Putamen (tissue), 1 donor: ENCODE results near the gene MARK4.
A peak's percentile ranks its signal among the peaks of the same experiment; 100 is the strongest.

ENCODE experiments used
- DNase-seq: peaks from one replicate; pipeline ENCODE4 v3.0.0-alpha.2; 2016; ENCODE audit warnings: low spot score

The MARK4 gene

DNA sequence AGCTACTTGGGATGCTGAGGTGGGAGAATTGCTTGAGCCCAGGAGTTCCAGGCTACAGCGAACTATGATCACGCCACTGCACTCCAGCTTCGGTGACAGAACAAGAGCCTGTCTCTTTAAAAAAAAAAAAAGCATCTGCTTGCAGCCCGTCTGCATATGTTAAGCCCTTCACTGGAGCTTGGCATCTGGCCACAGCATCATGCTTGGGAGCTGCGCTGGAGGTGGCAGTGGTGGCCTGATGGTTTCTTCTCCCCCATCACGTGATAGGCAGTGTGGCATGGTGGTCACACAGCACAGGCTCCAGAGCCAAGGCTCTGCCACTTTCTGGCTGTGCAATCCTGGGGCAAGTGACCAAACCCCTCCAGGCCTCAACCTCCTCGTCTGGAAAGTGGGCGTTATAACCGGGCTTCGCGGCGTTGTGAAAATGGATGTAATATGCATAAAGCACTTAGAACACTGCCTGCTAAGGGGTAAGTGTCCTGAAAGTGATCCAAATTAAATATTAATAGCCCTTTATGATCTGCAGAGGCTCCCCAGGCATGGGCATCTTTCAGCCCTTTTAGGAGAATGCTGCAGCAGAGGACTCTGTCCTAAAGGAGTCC lies 24.4 kb downstream of the MARK4 start:
- DNase-seq = no peak

DNA sequence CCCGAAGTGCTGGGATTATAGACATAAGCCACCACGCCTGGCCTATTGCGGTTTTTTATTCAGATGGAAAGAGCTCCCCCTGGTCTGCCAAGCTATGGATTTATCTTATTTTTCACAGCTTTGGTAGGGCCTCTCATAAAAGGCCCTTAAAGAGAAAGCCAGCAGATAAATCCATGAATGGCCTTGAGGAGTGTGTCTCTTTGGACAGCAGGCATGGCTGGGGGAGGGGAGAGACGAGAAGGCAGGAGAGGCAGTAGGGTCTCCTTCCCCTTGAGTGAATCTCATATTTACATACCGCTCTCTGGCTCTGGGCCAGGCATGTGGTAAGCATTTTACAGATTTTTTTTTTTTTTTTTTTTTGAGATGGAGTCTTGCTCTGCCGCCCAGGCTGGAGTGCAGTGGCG lies 25.2 kb downstream of the MARK4 start:
- DNase-seq = no peak

DNA sequence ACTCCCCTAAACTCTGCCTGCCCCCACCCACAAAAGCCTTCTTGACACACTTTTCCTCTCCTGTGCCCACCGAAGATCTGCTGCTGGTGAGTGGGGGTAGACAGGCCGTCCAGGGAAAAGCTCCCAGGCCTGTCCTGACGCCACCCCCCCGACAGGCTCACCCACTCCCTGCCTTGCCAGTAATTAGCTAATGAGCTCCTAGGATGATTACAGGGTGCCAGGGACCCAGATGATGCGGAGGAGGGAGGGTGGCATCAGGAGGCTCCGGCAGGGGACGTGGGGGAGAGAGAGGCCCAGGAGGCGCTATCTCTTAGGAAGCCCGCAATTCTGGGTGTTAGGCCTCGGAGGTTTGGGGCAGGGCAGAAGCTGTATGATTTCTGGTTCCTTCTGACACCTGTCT lies 27.0 kb downstream of the MARK4 start:
- DNase-seq = no peak

DNA sequence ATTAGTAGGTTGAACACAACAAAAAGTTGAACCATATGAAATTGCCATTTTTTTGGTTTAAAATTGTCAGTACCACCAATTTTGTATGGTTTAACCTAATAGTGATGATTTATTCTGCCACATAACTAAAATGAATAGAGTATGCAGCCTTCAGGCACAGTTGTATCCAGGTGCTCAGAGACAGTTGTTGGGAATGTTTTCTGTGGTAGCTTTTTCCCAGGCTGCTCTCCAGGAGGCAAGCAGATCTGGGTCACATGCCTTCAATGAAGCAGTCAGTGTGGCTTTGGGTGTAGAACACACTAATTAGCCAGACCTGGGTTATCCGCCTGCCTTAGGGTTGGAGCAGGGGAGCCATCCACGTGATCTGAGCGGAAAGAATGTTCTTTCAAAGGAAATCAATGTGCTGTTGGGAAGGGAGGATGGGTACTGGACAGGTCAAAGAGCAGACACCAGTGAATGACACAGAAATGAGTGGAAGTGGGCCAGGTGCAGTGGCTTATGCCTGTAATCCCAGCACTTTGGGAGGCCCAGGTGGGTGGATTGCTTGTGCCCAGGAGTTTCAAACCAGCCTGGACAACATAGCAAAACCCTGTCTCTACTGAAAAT lies 28.6 kb downstream of the MARK4 start:
- no peak for DNase-seq

DNA sequence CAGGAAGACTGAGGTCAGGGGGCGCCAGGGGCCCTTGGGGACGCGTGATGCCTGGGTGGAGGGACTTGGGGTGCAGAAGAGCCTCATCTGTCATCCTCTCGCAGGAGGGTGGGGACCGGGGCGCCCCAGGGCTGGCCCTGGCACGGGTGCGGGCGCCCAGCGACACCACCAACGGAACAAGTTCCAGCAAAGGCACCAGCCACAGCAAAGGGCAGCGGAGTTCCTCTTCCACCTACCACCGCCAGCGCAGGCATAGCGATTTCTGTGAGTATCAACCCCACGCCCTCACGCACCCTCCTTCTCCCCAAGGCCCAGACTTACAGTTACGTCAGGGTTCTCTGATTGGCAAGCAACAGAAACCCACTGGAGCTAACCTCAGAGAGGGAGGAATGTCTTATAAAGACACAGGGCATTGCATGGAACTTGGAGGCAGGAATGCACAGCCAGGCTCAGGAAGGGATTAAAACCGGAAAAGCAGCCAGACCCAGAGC lies 29.4 kb downstream of the MARK4 start:
- peak; percentile 63 for DNase-seq

DNA sequence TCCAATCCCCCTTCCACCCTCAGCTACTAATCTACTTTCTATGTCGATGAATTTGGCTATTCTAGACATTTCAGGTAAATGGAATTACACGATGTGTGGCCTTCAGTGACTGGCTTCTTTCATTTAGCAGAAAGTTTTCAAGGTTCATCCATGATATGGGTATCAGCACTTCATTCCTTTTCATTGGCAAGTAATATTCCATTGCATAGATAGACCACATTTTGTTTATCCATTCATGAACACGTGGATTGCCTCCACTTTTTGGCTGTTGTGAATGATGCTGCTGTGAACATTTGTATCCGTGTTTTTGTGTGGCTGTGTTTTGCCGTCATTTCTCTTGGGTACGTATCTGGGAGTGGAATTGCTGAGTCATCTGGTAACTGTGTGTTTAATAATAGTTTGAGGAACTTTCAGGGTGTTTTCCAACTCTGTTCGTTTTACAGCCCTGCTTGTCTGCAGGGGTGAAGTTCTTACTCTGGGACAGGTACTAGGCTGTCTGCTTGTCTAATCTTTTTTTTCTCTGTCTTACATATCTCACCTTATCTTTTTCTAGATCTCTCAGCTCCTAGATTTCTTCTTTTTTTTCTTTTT lies 32.5 kb downstream of the MARK4 start:
- no peak for DNase-seq

DNA sequence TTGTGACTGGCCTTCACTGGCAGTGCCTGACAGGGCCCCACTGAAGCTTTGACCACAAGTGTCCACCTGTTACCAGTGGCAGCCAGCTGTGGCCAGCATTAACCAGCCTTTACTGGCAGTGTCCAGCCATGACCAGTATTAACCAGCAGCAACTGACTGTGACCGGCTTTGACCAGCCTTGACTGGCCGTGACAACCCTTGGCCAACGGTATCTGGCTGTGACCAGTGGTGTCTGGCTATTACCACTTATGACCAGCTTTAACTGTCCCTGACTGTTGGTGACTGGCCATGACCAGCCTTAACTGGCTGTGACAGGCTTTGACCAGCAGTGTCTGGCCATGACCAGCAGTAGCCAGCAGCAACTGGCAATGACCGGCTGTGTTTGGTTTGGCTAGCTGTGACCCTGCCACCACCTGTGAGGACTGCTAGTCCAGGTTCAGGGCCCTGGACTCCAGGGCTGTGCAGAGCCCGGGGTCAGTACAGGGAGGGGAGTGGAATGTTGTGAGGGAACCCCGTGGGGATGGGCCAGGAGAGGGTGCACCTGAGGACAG lies 39.4 kb downstream of the MARK4 start:
- no peak for DNase-seq

DNA sequence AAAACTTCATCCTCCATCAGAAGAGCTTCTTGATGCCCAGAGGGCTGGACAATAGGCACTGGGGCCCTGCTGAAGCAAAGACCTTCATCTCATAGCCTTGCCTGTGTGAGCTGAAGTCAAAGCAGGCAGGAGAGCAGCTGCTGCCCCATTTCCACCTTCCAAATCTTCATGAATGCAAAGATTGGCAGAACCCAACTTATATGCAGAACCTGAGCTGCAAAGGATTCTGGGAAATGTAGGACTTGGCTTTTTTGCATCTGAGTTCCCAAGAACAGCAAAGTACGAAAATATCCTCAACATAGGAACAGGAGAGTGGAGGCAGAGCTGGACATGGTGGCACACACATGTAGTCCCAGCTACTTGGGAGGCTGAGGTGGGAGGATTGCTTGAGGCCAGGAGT lies 40.8 kb downstream of the MARK4 start:
- DNase-seq = no peak

DNA sequence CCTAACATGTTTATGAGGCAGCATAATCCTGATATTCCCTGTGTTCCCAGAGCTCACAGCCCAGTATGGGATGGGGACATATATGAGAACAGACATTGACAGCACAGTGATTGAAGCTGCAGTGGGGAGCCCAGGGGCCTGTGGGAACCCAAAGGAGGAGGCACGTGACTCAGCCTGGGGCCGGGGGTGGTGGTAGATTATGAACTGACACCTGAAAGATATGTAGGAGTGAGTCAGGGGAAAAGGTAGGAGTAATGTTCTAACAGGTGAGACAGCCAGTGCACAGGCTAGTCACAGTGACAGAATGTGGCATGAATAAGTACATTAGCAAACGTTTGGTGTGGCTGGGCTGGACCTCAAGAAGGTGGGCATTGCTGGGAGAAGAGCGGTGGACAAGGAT lies 42.6 kb downstream of the MARK4 start:
- peak; percentile 78 for DNase-seq

DNA sequence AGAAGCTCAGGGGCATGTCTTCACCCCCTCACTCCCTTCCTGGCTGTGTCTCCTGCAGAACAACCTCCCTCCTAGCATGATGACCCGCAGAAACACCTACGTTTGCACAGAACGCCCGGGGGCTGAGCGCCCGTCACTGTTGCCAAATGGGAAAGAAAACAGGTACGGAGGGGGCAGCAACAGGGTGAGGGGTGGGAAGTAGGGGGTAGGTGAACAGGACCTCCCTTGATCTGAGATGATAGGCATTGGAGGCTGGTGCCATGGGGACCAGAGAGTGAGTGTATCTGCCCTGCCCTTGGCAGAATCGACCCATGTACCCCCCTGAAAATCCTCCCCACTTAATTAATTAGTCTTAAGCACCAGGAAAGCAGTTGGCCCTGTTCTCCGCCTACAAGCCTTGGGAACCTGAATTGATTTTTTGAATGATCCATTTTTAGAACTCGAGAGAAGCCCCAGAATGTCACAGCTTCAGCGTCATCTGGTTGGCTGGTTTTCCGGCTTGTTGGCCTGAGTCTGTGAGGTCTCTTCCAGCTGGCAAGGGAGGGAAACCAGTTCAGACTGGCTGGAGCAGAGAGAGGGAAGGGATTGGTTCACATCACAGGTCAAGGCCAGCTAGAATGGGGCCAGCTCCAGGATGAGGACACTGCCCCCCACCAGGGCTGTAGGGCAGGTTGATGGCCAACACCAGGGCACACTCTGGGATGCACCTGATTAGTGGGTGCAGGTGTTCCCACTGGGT lies 43.4 kb downstream of the MARK4 start:
- peak; percentile 84 for DNase-seq

DNA sequence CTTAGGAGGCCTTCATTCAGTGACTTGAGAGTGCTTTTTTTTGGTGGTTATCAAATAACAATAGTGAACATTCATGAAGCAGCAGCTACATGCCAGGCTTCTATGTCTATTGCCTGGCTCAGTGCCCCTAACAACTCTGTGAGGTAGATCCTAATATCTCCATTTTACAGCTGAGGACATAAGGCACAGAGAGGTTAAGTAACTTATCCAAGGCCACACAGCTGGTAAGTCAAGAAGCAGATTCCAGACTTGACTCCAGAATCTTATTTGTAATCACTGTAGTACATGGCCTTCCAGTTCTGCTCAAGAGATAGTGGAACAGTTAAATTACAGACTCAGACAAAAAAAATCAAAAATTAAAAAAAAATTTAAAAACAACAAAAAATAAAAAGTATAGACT lies 44.8 kb downstream of the MARK4 start:
- no peak for DNase-seq

DNA sequence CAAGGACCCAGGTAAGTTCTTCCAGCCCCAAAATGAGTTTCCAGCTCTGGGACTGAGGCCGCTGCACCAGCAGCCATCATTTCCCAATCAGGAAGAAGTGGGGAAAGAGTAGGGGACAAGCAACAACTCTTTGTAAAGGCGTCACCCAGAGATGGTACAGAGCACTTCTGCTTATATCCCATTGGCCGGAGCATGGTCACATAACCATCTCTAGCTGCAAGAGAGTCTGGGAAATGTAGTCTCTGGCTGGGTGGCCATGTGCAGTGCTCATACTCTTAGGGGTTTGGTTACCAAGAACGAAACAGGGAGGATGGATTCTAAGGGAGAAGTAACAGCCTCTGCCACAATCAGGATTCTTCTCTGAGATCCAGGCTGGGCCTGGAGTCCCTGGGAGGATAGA lies 45.3 kb downstream of the MARK4 start:
- no peak for DNase-seq

DNA sequence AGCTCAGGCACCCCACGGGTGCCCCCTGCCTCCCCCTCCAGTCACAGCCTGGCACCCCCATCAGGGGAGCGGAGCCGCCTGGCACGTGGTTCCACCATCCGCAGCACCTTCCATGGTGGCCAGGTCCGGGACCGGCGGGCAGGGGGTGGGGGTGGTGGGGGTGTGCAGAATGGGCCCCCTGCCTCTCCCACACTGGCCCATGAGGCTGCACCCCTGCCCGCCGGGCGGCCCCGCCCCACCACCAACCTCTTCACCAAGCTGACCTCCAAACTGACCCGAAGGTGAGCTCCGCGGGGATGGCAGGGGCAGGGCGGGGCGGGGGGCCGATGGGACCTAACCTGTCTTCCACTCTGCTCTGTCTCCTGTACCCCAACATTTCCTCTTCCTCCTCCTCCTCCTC lies 46.6 kb downstream of the MARK4 start:
- DNase-seq = no peak

DNA sequence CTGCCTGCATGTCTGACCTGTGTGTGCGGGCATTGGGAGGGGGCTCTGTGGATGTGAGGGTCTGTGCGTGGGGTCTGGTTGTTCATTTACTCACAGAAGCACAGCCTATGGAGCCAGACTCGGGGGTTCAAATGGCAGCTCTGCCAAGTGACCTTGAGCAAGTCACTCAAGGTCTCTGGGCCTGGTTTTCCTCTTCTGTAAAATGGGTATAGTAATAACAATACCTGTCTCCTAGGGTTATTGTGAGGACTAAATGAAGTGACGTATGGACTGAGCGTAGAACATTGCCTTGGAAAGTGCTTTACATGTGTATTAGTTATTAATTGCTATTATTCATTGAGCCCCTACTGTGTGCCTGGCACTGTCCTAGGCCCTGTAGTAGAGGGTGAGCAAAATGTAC lies 47.2 kb downstream of the MARK4 start:
- no peak for DNase-seq

DNA sequence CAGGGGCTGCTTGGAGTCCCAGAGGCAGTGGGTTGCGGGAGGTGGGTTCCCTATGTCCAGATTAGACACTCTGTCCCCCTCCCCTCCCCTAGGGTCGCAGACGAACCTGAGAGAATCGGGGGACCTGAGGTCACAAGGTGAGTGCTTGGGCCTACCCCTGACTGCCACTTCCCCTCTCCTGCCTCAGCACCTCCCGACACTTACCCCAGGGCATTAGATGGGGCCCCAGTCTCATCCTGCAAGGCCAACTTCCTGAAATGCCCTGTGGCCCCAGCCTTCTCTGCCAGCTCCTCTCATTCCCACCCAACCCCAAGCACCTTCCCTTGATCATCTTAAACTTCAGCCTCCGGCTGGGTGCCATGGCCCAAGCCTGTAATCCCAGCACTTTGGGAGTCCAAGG lies 48.6 kb downstream of the MARK4 start:
- no peak for DNase-seq

DNA sequence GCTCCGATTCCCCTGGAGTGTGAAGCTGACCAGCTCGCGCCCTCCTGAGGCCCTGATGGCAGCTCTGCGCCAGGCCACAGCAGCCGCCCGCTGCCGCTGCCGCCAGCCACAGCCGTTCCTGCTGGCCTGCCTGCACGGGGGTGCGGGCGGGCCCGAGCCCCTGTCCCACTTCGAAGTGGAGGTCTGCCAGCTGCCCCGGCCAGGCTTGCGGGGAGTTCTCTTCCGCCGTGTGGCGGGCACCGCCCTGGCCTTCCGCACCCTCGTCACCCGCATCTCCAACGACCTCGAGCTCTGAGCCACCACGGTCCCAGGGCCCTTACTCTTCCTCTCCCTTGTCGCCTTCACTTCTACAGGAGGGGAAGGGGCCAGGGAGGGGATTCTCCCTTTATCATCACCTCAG lies 51.3 kb downstream of the MARK4 start:
- DNase-seq = no peak

DNA sequence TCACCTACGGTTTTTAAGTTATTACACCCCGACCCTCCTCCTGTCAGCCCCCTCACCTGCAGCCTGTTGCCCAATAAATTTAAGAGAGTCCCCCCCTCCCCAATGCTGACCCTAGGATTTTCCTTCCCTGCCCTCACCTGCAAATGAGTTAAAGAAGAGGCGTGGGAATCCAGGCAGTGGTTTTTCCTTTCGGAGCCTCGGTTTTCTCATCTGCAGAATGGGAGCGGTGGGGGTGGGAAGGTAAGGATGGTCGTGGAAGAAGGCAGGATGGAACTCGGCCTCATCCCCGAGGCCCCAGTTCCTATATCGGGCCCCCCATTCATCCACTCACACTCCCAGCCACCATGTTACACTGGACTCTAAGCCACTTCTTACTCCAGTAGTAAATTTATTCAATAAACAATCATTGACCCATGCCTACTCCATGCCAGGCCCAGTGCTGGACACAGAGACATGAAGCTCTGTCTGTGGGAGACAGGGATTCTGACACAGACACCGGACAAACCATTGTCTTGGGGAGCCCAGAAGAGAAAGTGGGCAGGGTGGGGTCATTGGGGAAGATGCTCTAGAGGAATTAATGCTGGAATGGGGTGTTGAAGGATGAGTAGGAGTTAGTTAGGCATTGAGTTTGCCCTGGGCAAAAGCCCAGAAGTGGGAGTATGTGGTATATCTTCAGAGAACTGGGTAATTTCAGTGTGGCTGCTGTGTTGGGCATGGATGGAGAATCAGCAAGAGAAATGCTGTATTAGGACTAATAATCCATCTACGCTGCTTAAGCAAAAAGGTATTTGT lies 52.4 kb downstream of the MARK4 start:
- no peak for DNase-seq

DNA sequence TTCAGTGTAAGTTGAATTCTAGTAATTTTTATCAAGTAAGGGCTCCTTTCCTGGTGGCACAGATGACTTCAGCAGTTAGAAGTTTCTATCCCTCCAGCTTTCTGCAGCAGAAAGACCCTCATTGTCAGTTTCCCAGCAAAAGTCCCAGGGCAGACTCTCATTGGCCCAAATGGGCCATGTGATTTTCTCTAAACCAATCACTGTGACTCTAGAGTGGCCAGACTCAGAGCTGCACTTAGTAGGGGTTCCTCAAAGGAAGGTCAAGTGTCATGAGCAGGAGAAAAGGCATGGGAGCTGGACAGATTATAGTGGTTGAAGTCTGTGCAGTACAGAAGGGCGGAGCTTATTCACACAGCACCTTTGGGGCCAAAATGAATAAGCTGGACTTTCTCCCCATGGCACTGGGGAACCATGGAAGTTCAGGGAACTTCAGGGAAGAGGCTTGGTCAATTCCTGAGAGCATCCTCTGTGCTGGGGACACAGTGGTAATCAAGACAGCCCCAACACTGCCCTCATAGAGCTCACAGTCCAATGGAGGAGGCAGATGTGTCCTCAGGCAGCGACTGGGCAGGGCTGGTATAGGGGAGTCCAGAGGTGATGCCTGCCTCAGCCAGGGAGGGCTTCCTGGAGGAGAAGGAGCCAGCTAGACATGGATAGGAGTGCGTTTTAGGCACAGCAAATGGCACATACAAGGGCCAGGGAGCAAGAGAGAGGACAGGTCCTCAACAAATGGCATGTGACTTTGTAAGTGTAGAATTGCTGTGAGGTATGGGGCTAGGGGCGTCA lies 53.3 kb downstream of the MARK4 start:
- no peak for DNase-seq

DNA sequence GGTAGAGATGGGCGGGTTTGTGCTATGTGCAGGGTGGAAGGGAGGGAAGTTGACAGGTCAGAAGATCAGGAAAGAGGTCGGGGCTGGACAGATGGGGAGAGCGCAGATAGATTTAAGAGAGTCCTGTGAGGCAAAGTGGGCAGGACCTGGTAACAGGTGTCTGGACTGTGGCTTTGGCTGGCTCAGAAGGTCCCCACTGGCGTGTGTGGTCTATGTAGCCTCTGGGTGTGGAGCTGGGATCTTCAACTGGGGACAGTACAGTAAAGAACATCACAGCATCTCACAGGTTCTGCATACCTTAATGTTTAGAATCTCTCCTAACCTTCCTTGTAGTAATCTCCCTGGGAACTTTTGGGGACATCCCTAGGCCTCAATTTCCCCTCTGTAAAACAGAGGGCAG lies 53.9 kb downstream of the MARK4 start:
- DNase-seq = no peak

DNA sequence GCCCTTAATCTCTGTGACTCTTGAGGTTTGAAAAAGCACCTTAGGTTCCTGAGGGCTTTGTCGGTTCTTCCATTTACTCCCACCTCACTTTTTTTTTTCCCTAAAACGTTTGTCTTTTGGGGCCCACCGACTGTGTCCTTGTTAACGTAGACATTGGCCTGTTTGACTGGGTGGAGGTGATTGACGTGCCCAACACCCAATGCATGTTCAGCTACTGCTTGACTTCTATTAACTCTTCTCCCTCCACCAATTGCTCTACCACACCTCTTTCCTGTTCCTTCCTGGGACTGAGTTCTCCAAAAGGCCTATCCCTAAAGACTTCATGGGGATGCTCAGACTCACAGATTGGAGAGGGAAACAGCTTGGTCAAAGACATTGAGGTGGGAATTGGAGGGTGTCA lies 54.4 kb downstream of the MARK4 start:
- DNase-seq = no peak

DNA sequence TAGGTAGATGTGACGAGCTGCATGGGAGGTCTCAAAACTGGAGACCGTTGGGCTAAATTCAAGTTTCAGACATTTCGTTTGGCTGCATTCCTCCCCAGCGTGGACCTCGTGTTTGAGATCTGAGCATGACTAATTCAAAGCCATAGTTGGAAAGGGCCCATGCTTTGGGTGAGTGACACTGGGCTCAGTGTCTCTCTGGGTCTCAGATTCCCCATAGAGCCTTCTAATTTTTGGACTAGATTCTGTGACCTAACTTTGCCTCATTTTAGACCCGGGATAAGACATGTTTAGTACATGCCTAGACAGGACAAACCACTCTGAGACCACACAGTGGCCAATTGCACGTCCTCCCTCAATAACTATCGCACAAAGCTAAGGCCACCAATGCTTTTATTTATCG lies 55.0 kb downstream of the MARK4 start:
- no peak for DNase-seq
